ENCODE data around the gene NDST1.
A peak's percentile ranks its signal among the peaks of the same experiment; 100 is the strongest.

Gene NDST1

GRCh38 chr5:150540615-150541396 lies 32.9 kb downstream of the NDST1 start:
- DNase-seq (ENCODE audit: low read depth in 3 of 3, low spot score in 1 of 3), result no peak

- no peak for DNase-seq (ENCODE audit: low read depth in 3 of 3, low spot score in 1 of 3)
Measured at GRCh38 chr5:150541397-150541675, 33.4 kb downstream of the NDST1 start.

GRCh38 chr5:150541895-150542294 lies 34.0 kb downstream of the NDST1 start:
- DNase-seq (ENCODE audit: low read depth in 3 of 3, low spot score in 1 of 3), result no peak

- DNase-seq (ENCODE audit: low read depth in 3 of 3, low spot score in 1 of 3), result no peak
Measured at GRCh38 chr5:150542933-150543445, 35.1 kb downstream of the NDST1 start.

GRCh38 chr5:150544611-150545219 lies 36.8 kb downstream of the NDST1 start:
- peak; percentile 4 to 41 (median 20) for DNase-seq (ENCODE audit: low read depth in 3 of 3, low spot score in 1 of 3)

GRCh38 chr5:150545246-150545645 lies 37.3 kb downstream of the NDST1 start:
- no peak for DNase-seq (ENCODE audit: low read depth in 3 of 3, low spot score in 1 of 3)

- no peak for DNase-seq (ENCODE audit: low read depth in 3 of 3, low spot score in 1 of 3)
Measured at GRCh38 chr5:150548123-150548522, 40.2 kb downstream of the NDST1 start.

GRCh38 chr5:150549735-150550134 lies 41.8 kb downstream of the NDST1 start:
- DNase-seq (ENCODE audit: low read depth in 3 of 3, low spot score in 1 of 3), result no peak

GRCh38 chr5:150550286-150550685 lies 42.4 kb downstream of the NDST1 start:
- no peak for DNase-seq (ENCODE audit: low read depth in 3 of 3, low spot score in 1 of 3)

GRCh38 chr5:150551066-150551465 lies 43.1 kb downstream of the NDST1 start:
- no peak for DNase-seq (ENCODE audit: low read depth in 3 of 3, low spot score in 1 of 3)

GRCh38 chr5:150553402-150553801 lies 45.5 kb downstream of the NDST1 start:
- no peak for DNase-seq (ENCODE audit: low read depth in 3 of 3, low spot score in 1 of 3)

- no peak for DNase-seq (ENCODE audit: low read depth in 3 of 3, low spot score in 1 of 3)
Measured at GRCh38 chr5:150553911-150554310, 46.0 kb downstream of the NDST1 start.

- no peak for DNase-seq (ENCODE audit: low read depth in 3 of 3, low spot score in 1 of 3)
Measured at GRCh38 chr5:150554857-150555256, 46.9 kb downstream of the NDST1 start.

- no peak for DNase-seq (ENCODE audit: low read depth in 3 of 3, low spot score in 1 of 3)
Measured at GRCh38 chr5:150556106-150556505, 48.2 kb downstream of the NDST1 start.

- DNase-seq (ENCODE audit: low read depth in 3 of 3, low spot score in 1 of 3), result no peak
Measured at GRCh38 chr5:150556859-150557508, 49.1 kb downstream of the NDST1 start.

GRCh38 chr5:150557509-150557872 lies 49.6 kb downstream of the NDST1 start:
- DNase-seq (ENCODE audit: low read depth in 3 of 3, low spot score in 1 of 3), result no peak

- DNase-seq (ENCODE audit: low read depth in 3 of 3, low spot score in 1 of 3), result no peak
Measured at GRCh38 chr5:150558088-150558621, 50.2 kb downstream of the NDST1 start.

- no peak for DNase-seq (ENCODE audit: low read depth in 3 of 3, low spot score in 1 of 3)
Measured at GRCh38 chr5:150559088-150559487, 51.2 kb downstream of the NDST1 start.

- no peak for DNase-seq (ENCODE audit: low read depth in 3 of 3, low spot score in 1 of 3)
Measured at GRCh38 chr5:150559701-150560100, 51.8 kb downstream of the NDST1 start.

- peak; percentile 61 to 76 (median 62) for DNase-seq (ENCODE audit: low read depth in 3 of 3, low spot score in 1 of 3)
Measured at GRCh38 chr5:150560401-150561191, 52.7 kb downstream of the NDST1 start.

GRCh38 chr5:150561192-150561512 lies 53.2 kb downstream of the NDST1 start:
- DNase-seq (ENCODE audit: low read depth in 3 of 3, low spot score in 1 of 3), result no peak
